AG04449 (cell line): ENCODE results near the gene MEGF9.

ENCODE experiments used
- CTCF ChIA-PET: fragments of 350-600 bp; formaldehyde crosslinking; extraction: SDS; loops from one replicate; lab custom pipeline; 2021; ENCODE audit warnings: antibody characterized with exemption; lab: Yijun Ruan, JAX
- POLR2A ChIA-PET: fragments of 400-600, 350-600 bp; formaldehyde crosslinking; extraction: SDS; loops from one replicate; lab custom pipeline; 2020; ENCODE audit warnings: antibody characterized with exemption, inconsistent platforms; lab: Yijun Ruan, JAX
- DNase-seq: peaks from one replicate; pipeline ENCODE4 v3.0.0-alpha.2; 2010; ENCODE audit warnings: low read depth, low spot score
- H3K4me3 ChIP-seq: 2 replicates; pipeline ENCODE4 v1.5.1; 2011; ENCODE audit warnings: low read depth, mild to moderate bottlenecking, control low read depth, low read length
- CTCF ChIP-seq: IDR thresholded peaks from one replicate; pipeline ENCODE4 v1.5.1; 2011; ENCODE audit warnings: mild to moderate bottlenecking, moderate library complexity, low read length, control low read depth, inconsistent platforms; ENCODE audit not compliant: insufficient read depth; ENCODE audit errors: missing control alignments

The MEGF9 gene

GRCh38 chr9:120717176-120717575 lies 2.9 kb upstream of the MEGF9 start:
- POLR2A ChIA-PET = no interaction called here
- CTCF ChIA-PET = interaction anchor here (0.9 to 1.5 kb wide), 2 partner anchors 13 to 14 kb away, joined by 3 to 6 read pairs; no protein-coding TSS in a partner anchor
- no peak for DNase-seq

GRCh38 chr9:120716483-120716882 lies 2.2 kb upstream of the MEGF9 start:
- no peak for DNase-seq
- no peak overlapping the region for H3K4me3 ChIP-seq
- CTCF ChIA-PET = interaction anchor here (0.9 to 1.9 kb wide), 3 partner anchors 15 to 39 kb away, joined by 3 to 7 read pairs (median 3); no protein-coding TSS in a partner anchor
- POLR2A ChIA-PET = no interaction called here
- no peak for TF ChIP-seq CTCF

More at GRCh38 chr9:120717176-120717575, 2.9 kb upstream of the MEGF9 start:
- no peak for TF ChIP-seq CTCF
- no peak overlapping the region for H3K4me3 ChIP-seq

- no peak for DNase-seq
- CTCF ChIA-PET = interaction anchor here (0.9 to 1.9 kb wide), 6 partner anchors 8 to 345 kb away, joined by 3 to 7 read pairs (median 4); no protein-coding TSS in a partner anchor
- TF ChIP-seq CTCF = no peak
- H3K4me3 ChIP-seq = peak overlapping the region; percentile 32
- POLR2A ChIA-PET = interaction anchor here (0.6 to 1.4 kb wide), 3 partner anchors 15 to 784 kb away, joined by 3 to 7 read pairs (median 3); partner anchors contain the start of gene GGTA1
Measured at GRCh38 chr9:120715389-120715924, 1.2 kb upstream of the MEGF9 start.

GRCh38 chr9:120714846-120715388 lies 647 bp upstream of the MEGF9 start:
- POLR2A ChIA-PET = interaction anchor here (0.6 to 1.4 kb wide), 3 partner anchors 15 to 785 kb away, joined by 3 to 7 read pairs (median 3); partner anchors contain the start of gene GGTA1
- H3K4me3 ChIP-seq = peak overlapping the region; percentile 70
- DNase-seq = no peak
- CTCF ChIA-PET = interaction anchor here (0.9 to 1.9 kb wide), 5 partner anchors 9 to 346 kb away, joined by 3 to 7 read pairs (median 5); no protein-coding TSS in a partner anchor
- TF ChIP-seq CTCF = no peak

- POLR2A ChIA-PET = no interaction called here
- DNase-seq = no peak
- CTCF ChIA-PET = interaction anchor here (0.8 to 1.0 kb wide), 2 partner anchors 12 to 14 kb away, joined by 3 to 4 read pairs; no protein-coding TSS in a partner anchor
- TF ChIP-seq CTCF = no peak
- peak overlapping the region; percentile 72 for H3K4me3 ChIP-seq
Measured at GRCh38 chr9:120713257-120714087, 798 bp downstream of the MEGF9 start.
